ENCODE data around the gene IL6R.

Gene IL6R

DNA sequence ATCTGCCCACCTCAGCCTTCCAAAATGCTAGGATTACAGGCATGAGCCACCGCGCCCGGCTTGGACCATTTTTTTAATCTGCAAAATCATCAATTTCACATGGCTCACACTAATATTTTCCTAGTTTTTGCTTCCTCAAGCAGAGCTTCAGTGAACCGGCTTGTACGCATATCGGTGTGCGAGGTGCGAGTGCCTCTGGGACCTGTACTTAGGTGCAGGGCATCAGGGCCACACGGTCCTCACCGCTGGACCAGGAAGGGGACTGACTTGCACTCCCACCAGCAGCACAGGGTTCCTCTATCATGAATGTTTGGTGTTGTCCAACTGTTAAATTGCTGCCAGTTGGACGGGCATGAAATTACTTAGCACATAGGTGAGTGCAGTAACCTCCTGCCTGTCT lies 112.5 kb downstream of the IL6R start:
- DNase-seq (ENCODE audit: low spot score): no peak
